A549 (cell line): ENCODE results near the gene CXorf66. TPM values are rescaled to one million over a fixed set of nuclear protein-coding genes. Genes with fewer than 3 reads are reported as not detected.

Source experiments
- ATAC-seq, 2 experiments: fragments of 200-7000 bp in 1 of 2; fragments of >200 bp in 1 of 2; cut with Nextera tagmentation in 1 of 2; cut with Tn5 transposase in 1 of 2; 3 replicates each; pipeline versions ENCODE4 v1.8.0 to v1.9.1; 2018 to 2020; ENCODE audit warnings: mild to moderate bottlenecking in 1 of 2, moderate library complexity in 1 of 2
- CTCF ChIA-PET: fragments of 300-600 bp; sonication (Branson Sonifier 250); formaldehyde crosslinking; extraction: SDS; loops from one replicate; lab custom pipeline; 2021; ENCODE audit warnings: antibody characterized with exemption, inconsistent platforms; lab: Yijun Ruan, JAX
- POLR2A ChIA-PET: fragments of 350-600 bp; formaldehyde crosslinking; extraction: SDS; loops from one replicate; lab custom pipeline; 2021; ENCODE audit warnings: antibody characterized with exemption, inconsistent platforms; lab: Yijun Ruan, JAX
- DNase-seq, 2 experiments: peaks; one replicate each; pipeline versions ENCODE4 v3.0.0 to v3.0.0-alpha.2; 2011 to 2016; ENCODE audit warnings: low read depth in 1 of 2, low spot score in 1 of 2
- FAIRE-seq: peaks from 2 replicates; lab custom pipeline; 2011; peaks lifted over from hg19 to GRCh38; lab: Jason Lieb, UNC
- H3K27ac ChIP-seq, 2 experiments: fragments of >200 bp; sonication (Bioruptor Twin); formaldehyde crosslinking; 3 replicates each; pipeline ENCODE4 v1.5.1; 2016 to 2017
- H3K4me1 ChIP-seq: fragments of >200 bp; sonication (Bioruptor Twin); formaldehyde crosslinking; 3 replicates; pipeline ENCODE4 v1.6.1; 2016
- H3K4me2 ChIP-seq: fragments of >200 bp; sonication (Bioruptor Twin); formaldehyde crosslinking; 3 replicates; pipeline ENCODE4 v1.6.1; 2016
- H3K4me3 ChIP-seq: fragments of >200 bp; sonication (Bioruptor Twin); formaldehyde crosslinking; 3 replicates; pipeline ENCODE4 v1.5.1; 2016
- H3K9me3 ChIP-seq: fragments of >200 bp; sonication (Bioruptor Twin); formaldehyde crosslinking; 3 replicates; pipeline ENCODE4 v1.6.1; 2016
- CHD2 ChIP-seq: fragments of 150-350 bp; IDR thresholded peaks from 2 replicates; pipeline ENCODE4 v1.6.1; 2014; ENCODE audit warnings: low read length; ENCODE audit not compliant: partially characterized antibody
- CTCF ChIP-seq: fragments of >200 bp; sonication (Bioruptor Twin); formaldehyde crosslinking; IDR thresholded peaks from 3 replicates; pipeline ENCODE4 v1.5.1; 2016
- E2F6 ChIP-seq: IDR thresholded peaks from 2 replicates; pipeline ENCODE4 v1.6.1; 2012; ENCODE audit warnings: low read depth, borderline replicate concordance
- EHF ChIP-seq: fragments of 250-450 bp; sonication (Bioruptor Pico); IDR thresholded peaks from 2 replicates; pipeline ENCODE4 v1.5.0; 2020; ENCODE audit warnings: mild to moderate bottlenecking
- ESRRA ChIP-seq: fragments of 150-350 bp; IDR thresholded peaks from 2 replicates; pipeline ENCODE4 v1.6.1; 2014; ENCODE audit warnings: mild to moderate bottlenecking, low read length, borderline replicate concordance
- HDAC2 ChIP-seq: fragments of 200-600 bp; sonication (generic); IDR thresholded peaks from 2 replicates; pipeline ENCODE4 v1.6.1; 2016
- HES2 ChIP-seq: fragments of >200 bp; sonication (Bioruptor Twin); formaldehyde crosslinking; IDR thresholded peaks from 2 replicates; pipeline ENCODE4 v1.6.1; 2016
- JUN ChIP-seq, 2 experiments: fragments of >200 bp; sonication (Bioruptor Twin); formaldehyde crosslinking; IDR thresholded peaks; 2 replicates in 1 of 2; 3 replicates in 1 of 2; pipeline ENCODE4 v1.6.1; 2016 to 2017
- MYC ChIP-seq: IDR thresholded peaks from 2 replicates; pipeline ENCODE4 v1.6.1; 2012; ENCODE audit warnings: mild to moderate bottlenecking, inconsistent platforms, low read length, improper control_type of control experiment, borderline replicate concordance
- NPAS2 ChIP-seq: fragments of 250-450 bp; sonication (Bioruptor Pico); IDR thresholded peaks from 2 replicates; pipeline ENCODE4 v1.8.0; 2022; ENCODE audit warnings: mild to moderate bottlenecking, moderate library complexity, borderline replicate concordance
- POLR2AphosphoS2 ChIP-seq: conservative IDR thresholded peaks from 2 replicates; pipeline ENCODE4 v1.6.1; 2012; ENCODE audit warnings: low read length, improper control_type of control experiment, inconsistent platforms
- SREBF2 ChIP-seq: fragments of 450-650 bp; IDR thresholded peaks from 2 replicates; pipeline ENCODE4 v1.6.1; 2014; ENCODE audit warnings: mild to moderate bottlenecking, moderate library complexity
- TP53 ChIP-seq: fragments of 250-450 bp; sonication (Bioruptor Pico); IDR thresholded peaks from 2 replicates; pipeline ENCODE4 v1.5.0; 2021; ENCODE audit warnings: mild to moderate bottlenecking, moderate library complexity
- ZSCAN20 ChIP-seq: fragments of 250-450 bp; sonication (Bioruptor Pico); IDR thresholded peaks from 2 replicates; pipeline ENCODE4 v1.8.0; 2022; ENCODE audit warnings: mild to moderate bottlenecking, moderate library complexity
- polyA plus RNA-seq, 4 experiments: library from polyadenylated mRNA; depleted of rRNA in 3 of 4; stranded (reverse); fragments of >200 nt; fragmentation: RNase III in 1 of 4; extraction: RNeasy Plus Mini Kit Qiagen cat#74134 plus additional on column Dnase treatment in 1 of 4; gene quantifications; 2 replicates in 3 of 4; 3 replicates in 1 of 4; pipeline ENCODE4 v1.2.3, GENCODE V29; 2011 to 2017
- TF ChIP-seq, protein P1 (sequence below): fragments of 200-600 bp; sonication (generic); IDR thresholded peaks from 2 replicates; pipeline ENCODE4 v1.6.1; 2016; ENCODE audit warnings: antibody characterized with exemption, mild to moderate bottlenecking, moderate library complexity

The CXorf66 gene
- polyA plus RNA-seq, 2 of the 4 experiments (the other 2 are of a cell fraction) = not detected

GRCh38 chrX:139945075-139945474 is 20.2 kb downstream of the CXorf66 start (continued):
- TF ChIP-seq, protein P1, sequence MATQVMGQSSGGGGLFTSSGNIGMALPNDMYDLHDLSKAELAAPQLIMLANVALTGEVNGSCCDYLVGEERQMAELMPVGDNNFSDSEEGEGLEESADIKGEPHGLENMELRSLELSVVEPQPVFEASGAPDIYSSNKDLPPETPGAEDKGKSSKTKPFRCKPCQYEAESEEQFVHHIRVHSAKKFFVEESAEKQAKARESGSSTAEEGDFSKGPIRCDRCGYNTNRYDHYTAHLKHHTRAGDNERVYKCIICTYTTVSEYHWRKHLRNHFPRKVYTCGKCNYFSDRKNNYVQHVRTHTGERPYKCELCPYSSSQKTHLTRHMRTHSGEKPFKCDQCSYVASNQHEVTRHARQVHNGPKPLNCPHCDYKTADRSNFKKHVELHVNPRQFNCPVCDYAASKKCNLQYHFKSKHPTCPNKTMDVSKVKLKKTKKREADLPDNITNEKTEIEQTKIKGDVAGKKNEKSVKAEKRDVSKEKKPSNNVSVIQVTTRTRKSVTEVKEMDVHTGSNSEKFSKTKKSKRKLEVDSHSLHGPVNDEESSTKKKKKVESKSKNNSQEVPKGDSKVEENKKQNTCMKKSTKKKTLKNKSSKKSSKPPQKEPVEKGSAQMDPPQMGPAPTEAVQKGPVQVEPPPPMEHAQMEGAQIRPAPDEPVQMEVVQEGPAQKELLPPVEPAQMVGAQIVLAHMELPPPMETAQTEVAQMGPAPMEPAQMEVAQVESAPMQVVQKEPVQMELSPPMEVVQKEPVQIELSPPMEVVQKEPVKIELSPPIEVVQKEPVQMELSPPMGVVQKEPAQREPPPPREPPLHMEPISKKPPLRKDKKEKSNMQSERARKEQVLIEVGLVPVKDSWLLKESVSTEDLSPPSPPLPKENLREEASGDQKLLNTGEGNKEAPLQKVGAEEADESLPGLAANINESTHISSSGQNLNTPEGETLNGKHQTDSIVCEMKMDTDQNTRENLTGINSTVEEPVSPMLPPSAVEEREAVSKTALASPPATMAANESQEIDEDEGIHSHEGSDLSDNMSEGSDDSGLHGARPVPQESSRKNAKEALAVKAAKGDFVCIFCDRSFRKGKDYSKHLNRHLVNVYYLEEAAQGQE = no peak
- no peak for TF ChIP-seq POLR2AphosphoS2
- no peak for TF ChIP-seq HDAC2

- ATAC-seq (no peak), FAIRE-seq (no peak), DNase-seq (peak; percentile 5 to 7)
- Histone ChIP-seq H3K4me2 (no peak overlapping the region), H3K4me1 (no peaks in the 10 kb centered on the region), H3K27ac (no peak overlapping the region), H3K4me3 (no peak overlapping the region), H3K9me3 (no peaks in the 10 kb centered on the region)
- ChIA-PET CTCF (interaction anchor here (0.8 to 1.3 kb wide), 3 partner anchors 34 to 145 kb away, joined by 3 to 4 read pairs (median 3); no protein-coding TSS in a partner anchor), POLR2A (no interaction called here)
- TF ChIP-seq, protein P1 = no peak
- TF ChIP-seq TP53 (CRISPR knock-in tag) (no peak), NPAS2 (CRISPR knock-in tag) (no peak), HES2 (no peak), CTCF (no peak), MYC (no peak), E2F6 (no peak), SREBF2 (no peak), CHD2 (no peak), EHF (CRISPR knock-in tag) (no peak), ESRRA (no peak), JUN (IDR thresholded peaks at IDR 0.05) (no peak), ZSCAN20 (no peak)
Measured at GRCh38 chrX:139936259-139936658, 29.1 kb downstream of the CXorf66 start.
